SU-DHL-6 (cell line): ENCODE results near the gene MAPK10.

ENCODE experiments used
- EZH2phosphoT487 ChIP-seq: fragments of 200-600 bp; sonication (generic), shearing (Covaris generic); conservative IDR thresholded peaks from 2 replicates; pipeline ENCODE4 v1.6.1; 2018; ENCODE audit warnings: mild to moderate bottlenecking, antibody characterized with exemption, low read length, moderate library complexity, mixed read lengths
- TF ChIP-seq, protein P1 (sequence below): fragments of 200-600 bp; sonication (generic); IDR thresholded peaks from one replicate; pipeline ENCODE4 v1.5.1; 2017; ENCODE audit warnings: antibody characterized with exemption, mild to moderate bottlenecking, low read length, moderate library complexity; ENCODE audit not compliant: insufficient read depth, poor library complexity, severe bottlenecking

DNA sequence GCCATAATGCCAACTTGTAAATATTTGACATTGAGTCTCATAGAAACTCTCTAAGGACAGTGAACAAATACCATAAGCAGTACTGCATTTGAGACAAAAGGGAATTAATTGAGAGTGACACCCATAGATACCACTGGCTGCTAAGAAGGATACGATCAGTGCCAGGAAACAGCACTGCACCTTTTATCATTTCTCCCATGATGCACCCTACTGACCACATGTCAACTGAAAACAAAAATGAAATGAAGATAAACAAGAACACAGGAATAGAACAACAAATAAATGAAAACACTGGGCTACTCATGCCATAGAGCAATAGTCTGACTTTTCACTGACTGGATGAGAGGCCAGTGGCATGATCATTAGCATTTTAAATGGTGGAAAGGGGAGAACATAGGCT, 270.8 kb downstream of the MAPK10 start:
- TF ChIP-seq, protein P1, sequence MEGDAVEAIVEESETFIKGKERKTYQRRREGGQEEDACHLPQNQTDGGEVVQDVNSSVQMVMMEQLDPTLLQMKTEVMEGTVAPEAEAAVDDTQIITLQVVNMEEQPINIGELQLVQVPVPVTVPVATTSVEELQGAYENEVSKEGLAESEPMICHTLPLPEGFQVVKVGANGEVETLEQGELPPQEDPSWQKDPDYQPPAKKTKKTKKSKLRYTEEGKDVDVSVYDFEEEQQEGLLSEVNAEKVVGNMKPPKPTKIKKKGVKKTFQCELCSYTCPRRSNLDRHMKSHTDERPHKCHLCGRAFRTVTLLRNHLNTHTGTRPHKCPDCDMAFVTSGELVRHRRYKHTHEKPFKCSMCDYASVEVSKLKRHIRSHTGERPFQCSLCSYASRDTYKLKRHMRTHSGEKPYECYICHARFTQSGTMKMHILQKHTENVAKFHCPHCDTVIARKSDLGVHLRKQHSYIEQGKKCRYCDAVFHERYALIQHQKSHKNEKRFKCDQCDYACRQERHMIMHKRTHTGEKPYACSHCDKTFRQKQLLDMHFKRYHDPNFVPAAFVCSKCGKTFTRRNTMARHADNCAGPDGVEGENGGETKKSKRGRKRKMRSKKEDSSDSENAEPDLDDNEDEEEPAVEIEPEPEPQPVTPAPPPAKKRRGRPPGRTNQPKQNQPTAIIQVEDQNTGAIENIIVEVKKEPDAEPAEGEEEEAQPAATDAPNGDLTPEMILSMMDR = no peak
- TF ChIP-seq EZH2phosphoT487 = no peak
